Measurements from ENCODE around the gene OR10A6.
A peak's percentile ranks its signal among the peaks of the same experiment; 100 is the strongest.

Gene OR10A6

DNA sequence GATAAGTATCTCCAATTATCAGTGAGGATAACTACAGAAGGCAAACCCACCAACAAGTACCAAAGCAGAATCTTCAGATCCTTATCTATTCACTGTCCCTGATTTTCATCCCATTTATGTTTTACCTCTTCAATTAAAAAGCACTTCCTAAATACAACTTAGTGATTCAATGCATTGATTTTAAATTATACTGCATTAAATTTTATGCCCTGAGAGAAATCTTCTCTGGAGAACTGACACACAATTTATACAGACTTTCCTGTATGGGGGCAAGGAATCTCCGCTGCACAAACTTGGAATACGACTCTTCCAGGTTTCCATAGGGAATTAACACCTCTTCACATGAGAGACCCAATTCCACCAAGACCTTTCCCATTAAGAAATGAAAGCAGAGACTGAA is 10.5 kb upstream of the OR10A6 start, which contains the start of gene OR10A3:
Gene OR10A3 (minus strand): TSS at position 101 of the 400 bp plus-strand sequence. CDS start 2,188 bp downstream, outside the sequence.
- Mint-ChIP-seq H3K9me3 (peaks cover 14% of the 10 kb centered on the region), H3K27ac (no peak within 1 kb of the TSS), H3K4me3 (no peak within 1 kb of the TSS), H3K36me3 (no peaks in the 10 kb centered on the region), H3K4me1 (no peaks in the 10 kb centered on the region)
- DNase-seq (ENCODE audit: low spot score in 2 of 2) = no peak
- no peak for ATAC-seq

DNA sequence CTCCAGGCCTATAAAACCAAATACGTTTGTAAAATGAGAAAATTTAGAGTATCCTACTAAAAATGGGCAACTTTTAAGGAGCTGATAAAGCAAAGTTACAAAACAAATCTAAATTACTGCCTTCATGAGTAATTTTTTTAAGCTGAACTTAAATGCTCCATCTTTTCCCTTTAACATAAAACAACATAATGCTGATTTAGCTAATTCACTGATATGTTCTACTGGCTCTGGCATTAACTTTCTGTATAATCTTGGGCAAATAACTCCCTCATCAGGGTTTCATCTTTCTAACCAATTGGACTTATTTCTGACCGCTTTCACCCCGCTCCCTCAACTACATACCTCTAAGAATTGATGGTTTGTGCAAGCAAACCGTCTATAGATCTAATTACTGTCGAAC is 10.1 kb upstream of the OR10A6 start:
- no peak overlapping the region for H3K27ac Mint-ChIP-seq
- no peak overlapping the region for H3K4me3 Mint-ChIP-seq
- ATAC-seq = no peak
- H3K4me1 Mint-ChIP-seq = no peaks in the 10 kb centered on the region
- H3K9me3 Mint-ChIP-seq = peaks cover 14% of the 10 kb centered on the region
- H3K36me3 Mint-ChIP-seq = no peaks in the 10 kb centered on the region
- no peak for DNase-seq (ENCODE audit: low spot score in 2 of 2)

DNA sequence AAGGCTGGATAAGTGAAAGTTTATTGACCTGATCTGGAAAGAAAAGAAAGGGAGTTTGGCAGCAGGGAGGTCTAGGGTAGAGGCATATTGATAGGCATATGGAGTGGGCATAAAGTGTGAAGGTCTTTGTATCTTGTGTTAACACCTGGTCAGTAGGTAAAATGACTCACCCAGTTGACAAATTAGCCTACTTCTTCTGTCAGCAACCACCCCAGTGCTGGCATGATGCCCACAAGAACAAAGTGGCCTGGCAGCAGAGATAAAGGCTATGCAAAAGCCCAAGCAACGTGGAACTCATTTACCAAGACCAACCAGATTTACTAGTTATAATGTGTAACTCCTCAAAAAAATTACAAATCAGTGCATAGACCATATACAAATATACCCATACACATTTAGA is 5.5 kb upstream of the OR10A6 start:
- ATAC-seq = no peak
- H3K36me3 Mint-ChIP-seq = no peaks in the 10 kb centered on the region

DNA sequence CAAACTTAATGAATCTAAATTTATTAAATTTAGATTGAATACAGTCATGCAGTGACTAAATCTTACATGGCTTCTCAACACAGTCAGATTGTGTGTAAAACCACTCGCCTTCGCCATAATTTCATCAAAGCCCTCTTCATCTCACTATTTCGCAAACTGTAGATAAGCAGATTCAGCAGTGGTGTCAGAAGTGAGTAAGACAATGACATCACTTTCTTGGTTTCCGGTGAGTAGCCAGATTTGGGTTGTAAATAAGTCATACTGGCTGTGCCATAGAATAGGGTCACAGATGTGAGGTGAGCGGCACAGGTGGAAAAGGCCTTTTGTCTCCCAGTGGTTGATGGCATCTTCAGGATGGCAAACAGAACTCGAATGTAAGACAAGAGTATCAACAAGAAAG is 3.4 kb downstream of the OR10A6 start:
- no peak overlapping the region for H3K4me3 Mint-ChIP-seq
- ATAC-seq (peak; percentile 71), DNase-seq (ENCODE audit: low spot score in 2 of 2) (no peak)
- no peaks in the 10 kb centered on the region for H3K4me1 Mint-ChIP-seq
- no peaks in the 10 kb centered on the region for H3K36me3 Mint-ChIP-seq
- H3K9me3 Mint-ChIP-seq = no peaks in the 10 kb centered on the region
- H3K27ac Mint-ChIP-seq = no peak overlapping the region

More for the DNA sequence above, 5.5 kb upstream of the OR10A6 start:
- H3K9me3 Mint-ChIP-seq = no peaks in the 10 kb centered on the region
- no peak overlapping the region for H3K27ac Mint-ChIP-seq
- DNase-seq (ENCODE audit: low spot score in 2 of 2) = no peak
- no peak overlapping the region for H3K4me3 Mint-ChIP-seq
- no peaks in the 10 kb centered on the region for H3K4me1 Mint-ChIP-seq

DNA sequence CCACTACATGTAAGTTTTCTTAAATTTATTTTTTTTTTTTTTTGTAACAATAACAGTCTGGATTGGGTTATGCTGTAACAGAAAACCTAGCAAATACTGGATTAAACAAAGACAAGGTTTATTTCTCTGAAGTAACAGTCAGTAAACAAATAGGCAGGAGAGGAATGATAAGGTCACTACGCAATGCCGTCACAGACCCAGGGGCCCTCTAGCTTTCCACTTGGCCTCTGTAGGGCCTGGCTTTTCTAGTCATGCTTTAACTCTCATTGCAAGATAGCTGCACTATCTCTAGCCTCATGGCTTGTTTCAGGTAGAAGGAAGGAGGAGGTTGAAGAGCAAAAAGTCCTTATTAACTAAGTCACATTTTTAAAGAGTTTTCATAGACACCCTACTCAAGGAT is 6.5 kb downstream of the OR10A6 start:
- Mint-ChIP-seq H3K4me1 (no peaks in the 10 kb centered on the region), H3K4me3 (no peak overlapping the region), H3K36me3 (no peaks in the 10 kb centered on the region), H3K27ac (no peak overlapping the region), H3K9me3 (no peaks in the 10 kb centered on the region)
- no peak for DNase-seq (ENCODE audit: low spot score in 2 of 2)
- no peak for ATAC-seq

DNA sequence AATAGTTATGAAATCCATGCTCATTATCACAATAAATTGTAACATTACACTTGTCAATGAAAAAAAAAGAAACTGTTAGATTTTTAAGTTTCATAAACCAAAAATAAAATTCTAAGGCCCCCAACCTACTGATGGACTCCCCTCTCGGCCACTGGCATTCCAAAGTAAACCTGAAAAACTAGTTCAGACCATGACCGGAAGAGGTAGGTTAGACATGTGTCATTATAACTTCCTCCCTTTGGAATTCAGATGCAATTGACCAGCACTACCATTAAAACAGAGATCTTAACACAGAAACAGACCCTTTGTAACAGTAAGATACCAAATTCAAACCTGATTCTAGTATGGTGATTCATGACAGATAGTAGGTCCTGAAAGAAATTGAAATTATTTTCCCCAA is 12.9 kb downstream of the OR10A6 start:
- Mint-ChIP-seq H3K36me3 (no peaks in the 10 kb centered on the region), H3K9me3 (no peaks in the 10 kb centered on the region), H3K4me1 (no peaks in the 10 kb centered on the region), H3K27ac (no peak overlapping the region), H3K4me3 (no peak overlapping the region)
- no peak for ATAC-seq
- no peak for DNase-seq (ENCODE audit: low spot score in 2 of 2)

DNA sequence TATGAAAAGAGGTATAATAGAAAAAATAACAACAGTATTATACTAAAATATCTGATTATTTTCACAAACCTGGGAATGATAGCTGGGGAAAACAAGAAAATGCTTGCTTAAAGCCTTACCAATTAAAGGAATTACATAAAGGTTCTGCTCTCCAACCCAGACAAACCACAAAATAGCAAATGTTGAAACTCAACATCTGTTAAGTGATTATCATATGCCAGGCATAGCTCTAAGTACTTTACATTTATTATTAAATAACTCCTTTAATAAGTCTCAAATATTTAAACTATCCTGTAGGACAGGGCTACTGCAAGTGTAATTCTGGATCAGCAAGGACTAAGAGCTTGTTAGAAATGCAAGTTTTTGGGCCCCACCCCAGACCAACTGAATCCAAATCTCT is 20.1 kb downstream of the OR10A6 start:
- Mint-ChIP-seq H3K4me1 (no peaks in the 10 kb centered on the region), H3K9me3 (no peaks in the 10 kb centered on the region), H3K36me3 (no peaks in the 10 kb centered on the region), H3K27ac (no peak overlapping the region), H3K4me3 (no peak overlapping the region)
- ATAC-seq = no peak
- DNase-seq (ENCODE audit: low spot score in 2 of 2) = no peak

DNA sequence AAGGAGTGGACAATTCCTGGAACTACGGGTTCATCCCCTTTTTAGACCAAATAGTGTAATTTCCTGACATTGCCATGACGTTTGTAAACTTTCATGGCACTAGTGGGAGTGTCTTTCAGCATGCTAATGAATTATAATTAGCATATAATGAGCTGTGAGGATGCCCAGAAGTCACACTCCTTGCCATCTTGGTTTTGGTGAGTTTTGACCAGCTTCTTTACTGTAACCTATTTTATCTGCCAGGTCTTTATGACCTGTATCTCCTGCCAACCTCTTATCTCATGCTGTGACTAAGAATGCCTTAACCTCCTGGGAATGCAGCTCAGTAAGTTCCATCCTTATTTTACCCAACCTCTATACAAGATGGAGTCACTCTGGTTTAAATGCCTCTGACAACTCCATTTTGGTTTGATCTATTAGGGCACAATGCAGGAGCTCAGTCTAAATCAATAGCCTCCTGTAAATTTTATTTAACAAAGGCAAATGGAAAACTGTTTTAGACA is 20.7 kb downstream of the OR10A6 start:
- Mint-ChIP-seq H3K4me3 (no peak overlapping the region), H3K27ac (no peak overlapping the region), H3K4me1 (no peaks in the 10 kb centered on the region), H3K36me3 (no peaks in the 10 kb centered on the region), H3K9me3 (no peaks in the 10 kb centered on the region)
- DNase-seq (ENCODE audit: low spot score in 2 of 2) (no peak), ATAC-seq (no peak)

DNA sequence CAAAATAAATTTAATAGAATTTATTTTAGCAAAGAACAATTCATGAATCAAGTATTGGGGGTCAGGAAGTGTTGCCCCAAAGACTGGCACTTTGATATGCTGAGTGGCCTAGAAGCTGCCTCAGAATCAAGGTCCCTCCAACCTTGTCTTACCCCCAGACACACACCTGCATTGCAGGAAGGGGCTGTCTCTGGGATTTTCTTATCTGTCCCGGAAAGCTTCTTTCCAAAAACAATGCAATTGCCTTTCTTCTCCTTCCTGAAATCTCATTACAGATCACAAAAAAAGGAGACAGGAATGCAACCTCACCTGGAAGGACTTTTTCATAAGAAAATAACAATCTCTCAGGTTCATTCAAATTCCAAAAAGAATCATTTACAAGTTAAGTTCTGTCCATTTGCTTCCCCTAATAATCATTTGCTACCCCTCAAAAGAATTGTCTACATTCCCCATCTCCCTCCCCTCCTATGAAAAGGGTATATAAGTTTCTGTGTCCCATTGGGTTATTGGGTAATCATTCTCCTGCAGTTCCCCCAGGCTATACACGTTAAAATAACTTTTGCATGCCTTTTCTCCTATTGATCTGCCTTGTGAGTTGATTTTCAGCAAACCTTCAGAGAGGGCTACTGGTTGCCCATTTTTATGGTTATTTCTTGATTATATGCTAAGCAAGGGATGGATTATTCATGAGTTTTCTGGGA is 21.3 kb downstream of the OR10A6 start:
- H3K4me1 Mint-ChIP-seq = no peaks in the 10 kb centered on the region
- ATAC-seq = no peak
- H3K36me3 Mint-ChIP-seq = no peaks in the 10 kb centered on the region
- no peaks in the 10 kb centered on the region for H3K9me3 Mint-ChIP-seq
- no peak for DNase-seq (ENCODE audit: low spot score in 2 of 2)
- no peak overlapping the region for H3K27ac Mint-ChIP-seq
- H3K4me3 Mint-ChIP-seq = no peak overlapping the region

DNA sequence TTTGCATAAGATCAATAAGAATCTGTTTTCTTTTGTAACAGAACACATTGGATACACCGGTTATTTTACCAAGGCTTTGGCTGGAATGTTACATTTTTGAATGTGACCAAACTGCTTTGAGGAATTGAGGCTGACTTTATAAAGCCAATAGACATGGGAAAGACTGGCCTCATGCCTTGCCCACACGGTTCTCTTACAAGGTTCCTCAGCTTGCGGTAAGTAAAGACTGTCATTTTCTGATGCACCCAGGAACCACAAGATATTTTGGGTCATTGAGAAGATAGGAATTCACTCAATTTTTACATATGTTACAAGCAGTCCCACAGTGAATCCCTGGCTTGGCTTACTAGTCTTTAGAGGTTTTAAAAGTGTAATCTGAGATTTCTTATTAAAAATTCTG is 23.9 kb downstream of the OR10A6 start:
- Mint-ChIP-seq H3K4me3 (no peak overlapping the region), H3K9me3 (no peaks in the 10 kb centered on the region), H3K4me1 (no peaks in the 10 kb centered on the region), H3K36me3 (no peaks in the 10 kb centered on the region), H3K27ac (no peak overlapping the region)
- ATAC-seq (no peak), DNase-seq (ENCODE audit: low spot score in 2 of 2) (no peak)

DNA sequence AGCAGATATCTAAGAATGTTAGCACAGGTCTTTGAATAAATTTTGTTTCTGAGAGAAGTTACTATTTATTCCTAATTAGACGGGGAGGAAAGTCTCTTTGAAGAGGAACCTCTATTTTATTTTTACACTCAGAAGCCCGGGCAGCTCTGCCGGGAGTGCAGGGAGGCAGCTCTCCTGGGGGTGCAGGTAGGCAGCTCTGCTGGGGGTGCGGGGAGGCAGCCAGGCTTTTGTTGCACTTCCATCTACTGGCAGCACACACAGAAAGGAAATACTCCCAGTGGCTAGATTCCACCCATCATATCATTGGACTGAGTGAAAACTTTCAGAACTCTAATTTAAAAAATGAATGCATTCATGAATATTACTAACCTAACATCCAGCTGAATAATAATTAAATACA is 24.6 kb downstream of the OR10A6 start:
- DNase-seq (ENCODE audit: low spot score in 2 of 2) (no peak), ATAC-seq (no peak)
- Mint-ChIP-seq H3K4me1 (no peaks in the 10 kb centered on the region), H3K36me3 (no peaks in the 10 kb centered on the region), H3K4me3 (no peak overlapping the region), H3K27ac (no peak overlapping the region), H3K9me3 (no peaks in the 10 kb centered on the region)

DNA sequence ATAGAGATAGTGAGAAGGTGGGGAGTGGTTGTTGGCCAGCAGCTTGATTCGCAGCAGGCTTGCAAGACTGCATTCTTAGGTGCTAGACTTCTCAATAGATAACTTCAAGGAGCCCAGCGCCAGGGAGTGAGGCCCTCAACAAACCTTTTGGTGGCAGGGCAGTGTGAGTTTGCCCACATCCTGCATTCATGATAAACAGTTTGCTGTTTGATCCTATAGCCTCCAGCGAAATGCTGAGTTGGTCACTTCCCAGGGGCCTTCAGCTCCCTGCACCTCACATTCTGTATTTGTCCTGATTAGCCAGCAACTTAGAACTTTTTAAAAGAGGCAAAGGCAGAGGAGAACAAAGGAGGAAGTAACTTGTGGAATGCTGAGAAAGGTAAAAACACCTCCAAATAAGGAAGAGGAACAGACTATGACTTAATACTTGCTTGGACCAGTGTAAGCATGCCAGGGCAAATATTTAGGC is 25.1 kb downstream of the OR10A6 start:
- no peaks in the 10 kb centered on the region for H3K36me3 Mint-ChIP-seq
- ATAC-seq (no peak), DNase-seq (ENCODE audit: low spot score in 2 of 2) (no peak)
- H3K4me3 Mint-ChIP-seq = no peak overlapping the region
- no peaks in the 10 kb centered on the region for H3K9me3 Mint-ChIP-seq
- H3K4me1 Mint-ChIP-seq = no peaks in the 10 kb centered on the region
- no peak overlapping the region for H3K27ac Mint-ChIP-seq

DNA sequence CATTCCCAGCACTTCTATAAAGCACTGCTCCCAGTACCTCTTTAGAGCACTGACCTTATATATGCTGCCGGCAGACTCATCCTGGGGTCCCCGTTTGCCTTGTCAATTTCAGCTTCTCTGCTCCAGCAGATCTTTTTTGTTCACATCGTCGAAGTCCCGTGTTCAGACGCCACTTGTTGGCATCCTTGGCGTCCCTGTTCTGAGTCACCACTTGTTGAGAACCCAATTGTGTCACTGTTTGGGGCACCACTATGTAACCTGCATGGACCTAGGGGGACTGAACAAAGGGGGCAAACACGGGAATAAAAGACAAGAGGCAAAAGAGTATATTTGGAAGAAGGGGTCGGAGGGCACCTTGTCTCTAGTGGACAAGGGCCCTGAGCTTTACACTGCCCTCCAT is 25.5 kb downstream of the OR10A6 start:
- no peak for DNase-seq (ENCODE audit: low spot score in 2 of 2)
- no peaks in the 10 kb centered on the region for H3K4me1 Mint-ChIP-seq
- H3K4me3 Mint-ChIP-seq = no peak overlapping the region
- ATAC-seq = no peak
- H3K36me3 Mint-ChIP-seq = no peaks in the 10 kb centered on the region
- H3K27ac Mint-ChIP-seq = no peak overlapping the region
- no peaks in the 10 kb centered on the region for H3K9me3 Mint-ChIP-seq

DNA sequence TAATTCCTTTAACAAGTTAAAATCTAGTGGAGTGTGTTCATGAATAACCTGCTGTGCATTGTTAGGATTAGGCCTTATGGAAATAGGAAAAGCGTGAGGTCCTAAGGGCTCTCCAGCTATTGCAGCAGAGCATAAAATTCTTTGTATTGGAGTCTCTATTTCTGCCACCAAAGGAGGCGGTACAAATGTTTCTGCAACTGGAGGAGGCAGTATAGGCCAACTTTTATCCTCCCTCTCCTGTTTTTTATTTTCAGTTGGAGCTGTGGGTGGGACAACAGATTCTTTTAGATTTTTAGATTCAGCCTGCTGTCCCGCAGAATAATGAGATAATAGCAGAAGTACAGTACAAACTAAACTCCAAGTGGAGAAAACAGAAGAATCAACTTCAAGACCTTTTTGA is 26.2 kb downstream of the OR10A6 start:
- no peak overlapping the region for H3K27ac Mint-ChIP-seq
- no peaks in the 10 kb centered on the region for H3K36me3 Mint-ChIP-seq
- DNase-seq (ENCODE audit: low spot score in 2 of 2) (no peak), ATAC-seq (no peak)
- no peak overlapping the region for H3K4me3 Mint-ChIP-seq
- H3K4me1 Mint-ChIP-seq = no peaks in the 10 kb centered on the region
- H3K9me3 Mint-ChIP-seq = no peaks in the 10 kb centered on the region

DNA sequence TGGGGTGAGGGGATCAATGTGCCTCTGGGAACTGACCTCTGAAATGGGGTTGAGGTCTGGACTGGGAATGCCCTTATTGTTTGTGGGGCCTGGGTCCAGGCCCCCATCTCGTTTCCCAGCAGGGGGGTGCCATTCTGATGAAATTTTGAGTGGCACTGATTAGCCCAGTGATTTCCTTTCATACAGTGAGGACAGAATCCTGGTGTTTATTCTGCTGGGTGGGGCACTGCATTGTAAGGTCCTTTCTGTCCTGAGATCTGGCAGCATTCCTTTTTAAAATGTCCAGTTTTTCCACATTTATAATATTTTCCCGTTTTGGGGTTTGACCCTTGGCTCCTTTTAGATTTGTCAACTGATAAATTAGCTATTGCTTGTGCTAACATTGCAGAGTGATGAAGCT is 27.1 kb downstream of the OR10A6 start:
- no peaks in the 10 kb centered on the region for H3K36me3 Mint-ChIP-seq
- DNase-seq (ENCODE audit: low spot score in 2 of 2) = no peak
- no peaks in the 10 kb centered on the region for H3K4me1 Mint-ChIP-seq
- no peak for ATAC-seq
- H3K9me3 Mint-ChIP-seq = no peaks in the 10 kb centered on the region
- H3K27ac Mint-ChIP-seq = no peak overlapping the region
- H3K4me3 Mint-ChIP-seq = no peak overlapping the region

DNA sequence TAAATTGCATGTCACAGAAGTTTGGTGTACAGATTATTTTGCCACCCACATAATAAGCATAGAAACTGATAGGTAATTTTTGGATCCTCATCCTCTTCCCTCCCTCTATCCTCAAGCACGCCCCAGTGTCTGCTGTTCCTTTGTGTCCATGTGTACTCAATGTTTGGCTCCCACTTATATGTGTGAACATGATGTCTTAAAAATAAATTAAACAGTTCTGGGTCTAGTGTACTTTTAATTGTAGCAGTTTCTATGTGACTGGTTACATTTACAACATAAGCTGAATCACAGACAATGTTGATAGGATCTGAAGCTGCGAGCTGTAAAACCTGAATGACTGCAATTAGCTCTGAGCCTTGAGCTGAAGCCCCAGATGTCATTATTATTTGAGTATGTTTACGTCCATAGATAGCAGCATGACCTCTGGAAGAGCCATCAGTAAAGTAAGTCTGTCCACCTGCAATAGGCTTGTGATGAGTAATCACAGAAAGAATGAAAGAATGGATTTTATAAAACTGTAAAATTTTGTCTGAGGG is 29.7 kb downstream of the OR10A6 start:
- ATAC-seq (no peak), DNase-seq (ENCODE audit: low spot score in 2 of 2) (no peak)
- Mint-ChIP-seq H3K36me3 (no peaks in the 10 kb centered on the region), H3K9me3 (no peaks in the 10 kb centered on the region), H3K27ac (no peak overlapping the region), H3K4me3 (no peak overlapping the region), H3K4me1 (no peaks in the 10 kb centered on the region)

Data from stimulated activated effector memory CD8-positive, alpha-beta T cell treated with anti-CD3 and anti-CD28 coated beads, Interleukin-12 subunit alpha, Interleukin-12 subunit beta, amount 100 ng/mL, for 72 hours (primary cell).